IMR-90 (cell line): ENCODE data around the gene NFKBIE. TPM values are rescaled to one million over a fixed set of nuclear protein-coding genes. Genes with fewer than 3 reads are reported as not detected.

Source experiments
- ATAC-seq: fragments of 200-7000 bp; cut with Tn5 transposase; 2 replicates; pipeline ENCODE4 v1.9.1; 2020; ENCODE audit warnings: low read depth, mild to moderate bottlenecking, moderate library complexity
- BruUV-seq: library from RNA; stranded (reverse); fragments of 400-500 nt; replicated peaks from 2 replicates; lab custom pipeline; 2021; lab: Mats Ljungman, UMichigan
- CTCF ChIA-PET: fragments of 300-600 bp; formaldehyde crosslinking; extraction: SDS; loops from one replicate; lab custom pipeline; 2021; ENCODE audit warnings: antibody characterized with exemption; lab: Yijun Ruan, JAX
- POLR2A ChIA-PET: fragments of 300-600 bp; sonication (Branson Sonifier 250); formaldehyde crosslinking; loops from one replicate; lab custom pipeline; 2022; ENCODE audit warnings: antibody characterized with exemption; ENCODE audit not compliant: unreplicated experiment; lab: Charles Lee
- DNase-seq: peaks from one replicate; pipeline ENCODE4 v3.0.0; 2013
- H2AFZ ChIP-seq: replicated peaks from 2 replicates; pipeline ENCODE3; 2013; ENCODE audit warnings: low read length, mild to moderate bottlenecking; ENCODE audit not compliant: poor library complexity
- H2AK5ac ChIP-seq: 2 replicates; pipeline ENCODE4 v1.6.1; 2013; ENCODE audit warnings: low read depth, low read length, inconsistent platforms
- H2AK9ac ChIP-seq: replicated peaks from 2 replicates; pipeline ENCODE3; 2013; ENCODE audit warnings: mild to moderate bottlenecking, low read depth, low read length, moderate library complexity; ENCODE audit not compliant: poor library complexity
- H2BK120ac ChIP-seq: 2 replicates; pipeline ENCODE4 v1.6.1; 2013; ENCODE audit warnings: low read depth, low read length, inconsistent platforms
- H2BK15ac ChIP-seq: 3 replicates; pipeline ENCODE4 v1.6.1; 2013; ENCODE audit warnings: low read depth, low read length, inconsistent platforms
- H2BK20ac ChIP-seq: 2 replicates; pipeline ENCODE4 v1.6.1; 2013; ENCODE audit warnings: low read depth, mild to moderate bottlenecking, inconsistent platforms, low read length, moderate library complexity
- H2BK5ac ChIP-seq: 2 replicates; pipeline ENCODE4 v1.6.1; 2013; ENCODE audit warnings: mild to moderate bottlenecking, low read depth, low read length, inconsistent platforms; ENCODE audit not compliant: poor library complexity, severe bottlenecking
- H3K14ac ChIP-seq: replicated peaks from 2 replicates; pipeline ENCODE4 v1.6.1; 2013; ENCODE audit warnings: low read depth, low read length, inconsistent platforms
- H3K18ac ChIP-seq: 2 replicates; pipeline ENCODE4 v1.6.1; 2013; ENCODE audit warnings: low read depth, low read length, control low read depth
- H3K23ac ChIP-seq: 2 replicates; pipeline ENCODE4 v1.6.1; 2013; ENCODE audit warnings: low read depth, low read length, inconsistent platforms
- H3K27ac ChIP-seq: 2 replicates; pipeline ENCODE4 v1.5.1; 2013; ENCODE audit warnings: mild to moderate bottlenecking, control low read depth, low read length; ENCODE audit not compliant: insufficient read depth
- H3K27me3 ChIP-seq: 2 replicates; pipeline ENCODE4 v1.6.1; 2013; ENCODE audit warnings: low read length; ENCODE audit not compliant: control insufficient read depth, insufficient read depth
- H3K36me3 ChIP-seq: 2 replicates; pipeline ENCODE4 v1.6.1; 2013; ENCODE audit warnings: low read length, mixed read lengths; ENCODE audit not compliant: control insufficient read depth, insufficient read depth
- H3K4ac ChIP-seq: 2 replicates; pipeline ENCODE4 v1.6.1; 2013; ENCODE audit warnings: low read depth, low read length, inconsistent platforms
- H3K4me1 ChIP-seq: 2 replicates; pipeline ENCODE4 v1.6.1; 2013; ENCODE audit warnings: low read length, mixed read lengths; ENCODE audit not compliant: control insufficient read depth, insufficient read depth
- H3K4me2 ChIP-seq: 2 replicates; pipeline ENCODE4 v1.6.1; 2013; ENCODE audit warnings: low read depth, mild to moderate bottlenecking, control low read depth, low read length, moderate library complexity
- H3K4me3 ChIP-seq: 2 replicates; pipeline ENCODE4 v1.5.1; 2013; ENCODE audit warnings: low read depth, mild to moderate bottlenecking, control low read depth, low read length, moderate library complexity; ENCODE audit not compliant: insufficient read depth
- H3K56ac ChIP-seq: 2 replicates; pipeline ENCODE4 v1.6.1; 2013; ENCODE audit warnings: low read length, inconsistent platforms; ENCODE audit not compliant: insufficient read depth; ENCODE audit errors: extremely low read depth
- H3K79me1 ChIP-seq, 2 experiments: 2 replicates each; pipeline ENCODE4 v1.6.1; 2013; ENCODE audit warnings: low read length in 2 of 2, inconsistent platforms in 1 of 2, low read depth in 1 of 2
- H3K9ac ChIP-seq: 2 replicates; pipeline ENCODE4 v1.6.1; 2013; ENCODE audit warnings: low read depth, low read length, control low read depth
- H3K9me1 ChIP-seq: 2 replicates; pipeline ENCODE4 v1.6.1; 2013; ENCODE audit warnings: low read length, inconsistent platforms; ENCODE audit not compliant: insufficient read depth
- H3K9me3 ChIP-seq: 2 replicates; pipeline ENCODE4 v1.6.1; 2013; ENCODE audit warnings: low read length; ENCODE audit not compliant: control insufficient read depth, insufficient read depth
- H4K20me1 ChIP-seq: 2 replicates; pipeline ENCODE4 v1.6.1; 2013; ENCODE audit warnings: low read length, inconsistent platforms; ENCODE audit not compliant: insufficient read depth
- H4K5ac ChIP-seq: 2 replicates; pipeline ENCODE4 v1.6.1; 2013; ENCODE audit warnings: mild to moderate bottlenecking, low read depth, low read length, control low read depth
- H4K8ac ChIP-seq, 2 experiments: 2 replicates each; pipeline ENCODE4 v1.6.1; 2013; ENCODE audit warnings: low read depth in 2 of 2, low read length in 2 of 2, control low read depth in 1 of 2, inconsistent platforms in 1 of 2
- H4K91ac ChIP-seq: 2 replicates; pipeline ENCODE4 v1.6.1; 2013; ENCODE audit warnings: low read depth, low read length, inconsistent platforms; ENCODE audit not compliant: insufficient read depth
- BHLHE40 ChIP-seq: fragments of 150-350 bp; IDR thresholded peaks from 2 replicates; pipeline ENCODE4 v1.6.1; 2016; ENCODE audit warnings: mild to moderate bottlenecking, low read depth, low read length
- CHD1 ChIP-seq: IDR thresholded peaks from 2 replicates; pipeline ENCODE4 v1.6.1; 2012; ENCODE audit warnings: low read depth, low read length, improper control_type of control experiment
- CTCF ChIP-seq: conservative IDR thresholded peaks from 2 replicates; pipeline ENCODE4 v1.5.1; 2012; ENCODE audit warnings: mild to moderate bottlenecking, low read depth, low read length, improper control_type of control experiment
- ELK1 ChIP-seq: fragments of 150-350 bp; IDR thresholded peaks from 2 replicates; pipeline ENCODE4 v1.6.1; 2016; ENCODE audit warnings: low read depth, mild to moderate bottlenecking, low read length, moderate library complexity, borderline replicate concordance
- FOS ChIP-seq: fragments of 150-350 bp; IDR thresholded peaks from 2 replicates; pipeline ENCODE4 v1.6.1; 2016; ENCODE audit warnings: low read depth, low read length
- MAFK ChIP-seq: IDR thresholded peaks from 2 replicates; pipeline ENCODE4 v1.6.1; 2012; ENCODE audit warnings: low read depth, low read length, improper control_type of control experiment
- MAZ ChIP-seq: IDR thresholded peaks from 2 replicates; pipeline ENCODE4 v1.6.1; 2012; ENCODE audit warnings: low read depth, mild to moderate bottlenecking, low read length, improper control_type of control experiment, moderate library complexity, borderline replicate concordance
- NFE2L2 ChIP-seq: fragments of 150-350 bp; IDR thresholded peaks from 2 replicates; pipeline ENCODE4 v1.6.1; 2016; ENCODE audit warnings: low read depth, mild to moderate bottlenecking, low read length
- RAD21 ChIP-seq: IDR thresholded peaks from 2 replicates; pipeline ENCODE4 v1.6.1; 2012; ENCODE audit warnings: low read length, improper control_type of control experiment
- RCOR1 ChIP-seq: IDR thresholded peaks from 2 replicates; pipeline ENCODE4 v1.6.1; 2012; ENCODE audit warnings: mild to moderate bottlenecking, low read length, improper control_type of control experiment; ENCODE audit not compliant: insufficient replicate concordance
- SMC3 ChIP-seq: fragments of 150-350 bp; IDR thresholded peaks from 2 replicates; pipeline ENCODE4 v1.6.1; 2016; ENCODE audit warnings: low read depth, mild to moderate bottlenecking, antibody characterized with exemption, low read length, moderate library complexity
- USF2 ChIP-seq: fragments of 150-350 bp; IDR thresholded peaks from 2 replicates; pipeline ENCODE4 v1.6.1; 2017; ENCODE audit warnings: mild to moderate bottlenecking, antibody characterized with exemption, low read length, low read depth
- WGBS, 2 experiments: methylation state at CpG; one replicate each; pipeline versions ENCODE4 v1.1.5 to v1.1.7; 2013; ENCODE audit warnings: missing lambda C conversion rate in 2 of 2; ENCODE audit not compliant: insufficient read length in 1 of 2; ENCODE audit errors: extremely low coverage in 2 of 2; 5-methylcytosine and 5-hydroxymethylcytosine counted together
- dilution Hi-C: fragments of 300-500 bp; cut with HindIII; formaldehyde crosslinking; loops from one replicate; pipeline ENCODE4 v1.14.3; 2018; ENCODE audit warnings: low sequenced_read_pairs; ENCODE audit not compliant: unreplicated experiment
- in situ Hi-C: fragments of 300-500 bp; cut with MboI; formaldehyde crosslinking; loops from 3 replicates; pipeline ENCODE4 v1.14.3; 2019; ENCODE audit warnings: low sequenced_read_pairs, inconsistent platforms, mixed read lengths
- intact Hi-C: fragments of 100-400 bp; cut with micrococcal nuclease; formaldehyde crosslinking; loops from 2 replicates; pipeline ENCODE4 v1.10.0; 2022
- polyA plus RNA-seq, 3 experiments: library from polyadenylated mRNA; depleted of rRNA; stranded (reverse); fragments of >200 nt; gene quantifications; 2 replicates each; pipeline ENCODE4 v1.2.3, GENCODE V29; 2012; ENCODE audit warnings: low replicate concordance in 1 of 3
- total RNA-seq: library from RNA; depleted of rRNA; stranded (reverse); fragments of >200 nt; gene quantifications from 2 replicates; pipeline ENCODE4 v1.2.3, GENCODE V29; 2012

NFKBIE gene
- total and polyA plus RNA-seq, 2 of the 4 experiments (the other 2 are of a cell fraction) = 7.9 to 13.0 TPM

GRCh38 chr6:44291841-44292240 lies 26.5 kb upstream of the NFKBIE start:
- Histone ChIP-seq H4K20me1 (no peaks in the 10 kb centered on the region), H3K4me3 (no peak overlapping the region), H2BK20ac (no peak overlapping the region), H4K8ac (no peak overlapping the region), H2AK5ac (no peak overlapping the region), H2BK15ac (no peak overlapping the region), H3K14ac (no peak overlapping the region), H2BK120ac (no peak overlapping the region), H3K4me2 (no peak overlapping the region), H3K23ac (no peak overlapping the region), H3K27ac (no peak overlapping the region), H3K79me1 (no peaks in the 10 kb centered on the region), H3K9ac (no peak overlapping the region), H3K36me3 (no peaks in the 10 kb centered on the region), H3K27me3 (peaks cover 63% of the 10 kb centered on the region), H2AFZ (no peak overlapping the region), H2BK5ac (no peak overlapping the region), H4K5ac (no peak overlapping the region), H2AK9ac (no peak overlapping the region), H3K4me1 (no peaks in the 10 kb centered on the region), H3K18ac (no peak overlapping the region), H3K4ac (no peak overlapping the region), H3K9me1 (no peaks in the 10 kb centered on the region; the same call in 1 of the 2 replicates), H4K91ac (no peak overlapping the region), H3K56ac (no peak overlapping the region), H3K9me3 (no peaks in the 10 kb centered on the region)
- TF ChIP-seq FOS (no peak), MAZ (no peak), CTCF (no peak), MAFK (no peak), USF2 (no peak), RCOR1 (no peak), CHD1 (no peak), ELK1 (no peak), NFE2L2 (no peak), RAD21 (no peak), SMC3 (no peak), BHLHE40 (no peak)
- no peak for ATAC-seq
- DNase-seq = no peak
- no TSS peak for BruUV-seq
- ChIA-PET POLR2A (interaction anchor here (0.5 kb wide), 1 partner anchor 16 kb away, joined by 3 read pairs; no protein-coding TSS in a partner anchor), CTCF (no interaction called here)
- in situ Hi-C loops (no loop called here), intact Hi-C loops (no loop called here), dilution Hi-C loops (no loop called here)
- 25% methylated on average over 2 of the region's 4 CpGs; no CpG with 5 or more reads in 1 of the 2 experiments for WGBS, 2 experiments
